Measurements from ENCODE around the gene EZH1.
"Not testable (repeated sequence)": the region's sequence is repeated elsewhere in the genome, so short reads cannot be mapped to it uniquely, and the experiment has no call there.

EZH1 gene

DNA sequence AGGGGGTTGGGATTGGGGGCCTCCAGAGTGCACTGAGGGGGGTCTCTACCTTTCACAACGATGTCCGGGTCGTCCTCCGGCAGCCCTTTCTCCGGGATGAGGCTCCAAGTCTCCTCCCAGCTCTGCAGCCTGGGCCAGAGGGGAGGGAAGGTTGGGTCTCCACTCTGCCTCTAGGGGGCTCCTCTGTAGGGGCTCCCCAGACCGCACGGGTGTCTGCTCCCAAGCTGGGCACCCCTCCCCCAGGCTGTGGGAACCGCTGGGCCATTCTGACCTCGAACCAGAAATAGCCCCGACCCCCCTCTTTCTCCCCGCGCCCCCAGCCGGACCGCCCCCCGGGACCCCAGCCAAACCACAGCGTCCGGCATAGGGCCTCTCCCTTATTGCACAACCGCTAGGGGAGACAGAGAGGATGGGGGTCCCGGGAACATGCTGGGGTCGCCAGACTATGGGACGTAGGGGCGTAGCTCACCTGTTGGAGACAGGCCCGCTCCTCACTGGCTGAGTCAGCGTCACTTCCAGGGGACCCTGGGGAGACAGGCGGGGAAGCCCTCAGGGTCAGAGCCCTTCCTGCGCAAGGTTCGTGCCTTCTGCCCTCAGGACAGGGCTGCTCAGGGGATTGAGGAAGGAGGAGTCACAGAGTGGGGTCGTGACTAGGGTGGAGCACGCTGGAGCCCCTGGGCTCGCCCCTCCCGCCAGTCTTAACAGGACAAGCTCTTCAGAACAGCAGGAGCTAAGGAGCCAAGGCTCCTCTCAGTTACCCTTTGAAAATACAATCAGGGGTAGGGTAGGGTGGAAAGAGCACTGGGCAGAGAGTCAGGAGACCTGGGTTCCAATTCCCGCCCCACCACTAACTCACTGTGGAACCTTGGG is 70.7 kb downstream of the EZH1 start:
- peak overlapping the region; percentile 27; the same call in 1 of the 2 replicates for H3K4me3 ChIP-seq (ENCODE audit: low read depth, low read length)
- H3K36me3 ChIP-seq (ENCODE audit: control insufficient read depth, insufficient read depth, low read length): peaks cover 8% of the 10 kb centered on the region
- no peaks in the 10 kb centered on the region for H3K9me3 ChIP-seq (ENCODE audit: control insufficient read depth, insufficient read depth, low read length)
- H3K27ac ChIP-seq (ENCODE audit: low read depth, low read length): no peak overlapping the region
- H3K9ac ChIP-seq (ENCODE audit: low read depth, low read length): no peak overlapping the region
- H3K4me1 ChIP-seq (ENCODE audit: control insufficient read depth, insufficient read depth, low read length): peaks cover 43% of the 10 kb centered on the region
- peaks cover 52% of the 10 kb centered on the region for H3K27me3 ChIP-seq (ENCODE audit: control insufficient read depth, insufficient read depth, low read length)

DNA sequence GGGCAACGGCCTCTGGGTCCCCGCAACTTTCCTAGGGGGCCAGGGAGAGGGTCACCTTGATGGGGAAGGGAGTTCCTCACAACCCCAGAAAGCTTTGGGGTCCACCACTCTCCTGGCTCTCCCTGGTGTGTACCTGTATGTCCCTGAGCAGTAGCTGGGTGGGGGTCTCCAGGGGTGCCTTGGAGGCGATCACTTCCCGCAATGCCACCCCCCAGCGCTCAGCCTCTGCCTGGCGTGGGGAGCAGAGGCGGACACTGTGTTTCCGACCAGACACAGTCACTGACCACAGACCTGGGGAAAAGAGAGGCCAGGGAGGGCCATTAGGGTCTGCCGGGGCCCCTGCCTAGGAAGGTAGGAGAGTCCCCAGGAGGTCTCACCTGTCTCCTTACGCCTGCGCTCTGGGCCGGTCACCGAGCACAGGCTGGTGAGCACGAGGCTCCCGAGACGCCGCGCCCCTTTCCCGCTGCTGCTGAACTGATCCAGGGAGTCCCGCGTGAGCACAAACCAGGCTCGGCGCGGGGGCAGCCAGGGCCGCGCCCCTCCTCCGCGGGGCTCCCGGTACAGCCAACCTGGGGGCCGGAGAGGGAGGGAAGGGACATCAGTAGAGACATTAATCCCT is 71.5 kb downstream of the EZH1 start:
- no peak overlapping the region for H3K27ac ChIP-seq (ENCODE audit: low read depth, low read length)
- H3K4me3 ChIP-seq (ENCODE audit: low read depth, low read length): peak overlapping the region; percentile 27; the same call in 1 of the 2 replicates
- no peaks in the 10 kb centered on the region for H3K9me3 ChIP-seq (ENCODE audit: control insufficient read depth, insufficient read depth, low read length)
- H3K36me3 ChIP-seq (ENCODE audit: control insufficient read depth, insufficient read depth, low read length): peaks cover 12% of the 10 kb centered on the region
- H3K27me3 ChIP-seq (ENCODE audit: control insufficient read depth, insufficient read depth, low read length): peaks cover 52% of the 10 kb centered on the region
- H3K4me1 ChIP-seq (ENCODE audit: control insufficient read depth, insufficient read depth, low read length): peaks cover 39% of the 10 kb centered on the region
- H3K9ac ChIP-seq (ENCODE audit: low read depth, low read length): no peak overlapping the region

GRCh38 chr17:42672038-42672437 is 72.8 kb downstream of the EZH1 start:
- no peaks in the 10 kb centered on the region for H3K9me3 ChIP-seq (ENCODE audit: control insufficient read depth, insufficient read depth, low read length)
- peaks cover 23% of the 10 kb centered on the region for H3K36me3 ChIP-seq (ENCODE audit: control insufficient read depth, insufficient read depth, low read length)
- H3K9ac ChIP-seq (ENCODE audit: low read depth, low read length): no peak overlapping the region
- H3K4me1 ChIP-seq (ENCODE audit: control insufficient read depth, insufficient read depth, low read length): peaks cover 43% of the 10 kb centered on the region
- no peak overlapping the region for H3K27ac ChIP-seq (ENCODE audit: low read depth, low read length)
- H3K27me3 ChIP-seq (ENCODE audit: control insufficient read depth, insufficient read depth, low read length): peaks cover 52% of the 10 kb centered on the region
- H3K4me3 ChIP-seq (ENCODE audit: low read depth, low read length): peak overlapping the region; percentile 62

DNA sequence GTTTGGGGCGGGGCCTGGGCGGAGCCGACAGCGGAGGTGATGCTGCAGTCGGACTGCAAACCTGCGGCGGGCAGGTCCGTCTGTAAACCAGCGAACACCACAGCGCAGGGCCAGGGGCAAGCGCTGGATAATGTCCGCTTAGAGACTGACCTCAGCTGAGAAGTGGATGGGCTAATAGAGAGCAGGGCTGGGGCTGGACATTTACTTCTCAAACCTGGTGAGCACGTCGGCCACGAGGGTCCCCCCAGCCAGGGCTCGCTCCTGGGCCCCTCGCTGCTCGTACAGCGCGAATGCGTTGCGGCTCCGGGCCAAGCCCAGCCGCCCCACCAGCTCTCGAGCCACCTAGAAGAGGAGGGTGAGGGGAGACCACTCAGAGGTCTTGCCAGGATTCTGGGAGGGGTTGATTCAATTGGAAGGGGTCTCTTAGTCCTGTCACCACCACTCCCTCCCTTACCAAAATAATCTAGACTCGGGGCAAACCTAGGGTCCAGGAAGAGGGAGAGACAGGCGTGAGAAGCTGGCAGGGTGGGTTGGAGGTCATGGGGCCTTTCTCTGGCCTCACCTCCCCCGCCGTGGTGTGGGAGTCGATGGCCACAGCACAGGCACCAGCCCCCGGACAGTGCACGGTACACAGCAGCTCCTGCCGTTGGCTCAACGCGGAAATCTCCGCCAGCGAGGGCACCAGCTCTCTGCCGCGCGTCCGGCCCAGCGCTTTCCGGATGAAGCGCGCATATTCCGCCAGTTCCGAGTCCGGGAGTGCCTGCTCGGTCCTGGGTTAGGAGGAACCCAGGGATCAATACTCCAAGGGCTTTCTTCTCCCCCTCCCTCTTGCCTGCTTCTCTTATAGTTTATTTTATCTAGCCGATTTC is 73.8 kb downstream of the EZH1 start:
- H3K4me1 ChIP-seq (ENCODE audit: control insufficient read depth, insufficient read depth, low read length): peaks cover 43% of the 10 kb centered on the region
- H3K9me3 ChIP-seq (ENCODE audit: control insufficient read depth, insufficient read depth, low read length): no peaks in the 10 kb centered on the region
- peaks cover 50% of the 10 kb centered on the region for H3K27me3 ChIP-seq (ENCODE audit: control insufficient read depth, insufficient read depth, low read length)
- no peak overlapping the region for H3K9ac ChIP-seq (ENCODE audit: low read depth, low read length)
- H3K4me3 ChIP-seq (ENCODE audit: low read depth, low read length): peak overlapping the region; percentile 62
- no peak overlapping the region for H3K27ac ChIP-seq (ENCODE audit: low read depth, low read length)
- H3K36me3 ChIP-seq (ENCODE audit: control insufficient read depth, insufficient read depth, low read length): peaks cover 33% of the 10 kb centered on the region

- Histone ChIP-seq H3K27ac (ENCODE audit: low read depth, low read length) (peak overlapping the region; percentile 66), H3K27me3 (ENCODE audit: control insufficient read depth, insufficient read depth, low read length) (peaks cover 42% of the 10 kb centered on the region), H3K9me3 (ENCODE audit: control insufficient read depth, insufficient read depth, low read length) (no peaks in the 10 kb centered on the region), H3K36me3 (ENCODE audit: control insufficient read depth, insufficient read depth, low read length) (peaks cover 41% of the 10 kb centered on the region), H3K4me1 (ENCODE audit: control insufficient read depth, insufficient read depth, low read length) (peaks cover 42% of the 10 kb centered on the region), H3K4me3 (ENCODE audit: low read depth, low read length) (peak overlapping the region; percentile 62), H3K9ac (ENCODE audit: low read depth, low read length) (0 out of 2 replicates have a peak overlapping the region, but pooled peaks have one; percentile 10)
Measured at GRCh38 chr17:42669977-42670788, 74.7 kb downstream of the EZH1 start.

DNA sequence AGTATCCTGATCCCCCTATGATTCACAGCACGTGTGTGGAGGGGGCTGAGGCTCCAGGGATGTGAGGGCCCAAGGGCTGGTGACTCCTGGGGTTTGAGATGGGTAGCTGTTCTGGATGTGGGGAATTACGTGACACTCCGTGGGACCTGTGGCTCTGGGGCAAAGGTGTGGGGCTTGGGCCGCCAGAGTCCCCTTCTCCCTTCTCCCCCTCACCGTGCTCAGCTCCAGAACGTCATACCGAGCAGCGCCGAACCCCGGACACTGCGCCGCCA is 75.2 kb downstream of the EZH1 start:
- Histone ChIP-seq H3K27ac (ENCODE audit: low read depth, low read length) (peak overlapping the region; percentile 59), H3K4me3 (ENCODE audit: low read depth, low read length) (peak overlapping the region; percentile 52), H3K4me1 (ENCODE audit: control insufficient read depth, insufficient read depth, low read length) (peaks cover 38% of the 10 kb centered on the region), H3K36me3 (ENCODE audit: control insufficient read depth, insufficient read depth, low read length) (peaks cover 41% of the 10 kb centered on the region), H3K27me3 (ENCODE audit: control insufficient read depth, insufficient read depth, low read length) (peaks cover 38% of the 10 kb centered on the region), H3K9ac (ENCODE audit: low read depth, low read length) (0 out of 2 replicates have a peak overlapping the region, but pooled peaks have one; percentile 10), H3K9me3 (ENCODE audit: control insufficient read depth, insufficient read depth, low read length) (no peaks in the 10 kb centered on the region)

GRCh38 chr17:42667088-42667951 is 77.5 kb downstream of the EZH1 start:
- Histone ChIP-seq H3K9me3 (ENCODE audit: control insufficient read depth, insufficient read depth, low read length) (no peaks in the 10 kb centered on the region), H3K9ac (ENCODE audit: low read depth, low read length) (no peak overlapping the region), H3K27me3 (ENCODE audit: control insufficient read depth, insufficient read depth, low read length) (peaks cover 17% of the 10 kb centered on the region), H3K4me1 (ENCODE audit: control insufficient read depth, insufficient read depth, low read length) (peaks cover 18% of the 10 kb centered on the region), H3K27ac (ENCODE audit: low read depth, low read length) (no peak overlapping the region), H3K4me3 (ENCODE audit: low read depth, low read length) (no peak overlapping the region), H3K36me3 (ENCODE audit: control insufficient read depth, insufficient read depth, low read length) (peaks cover 55% of the 10 kb centered on the region)

- not testable (repeated sequence) for H3K27ac ChIP-seq (ENCODE audit: low read depth, low read length)
Measured at GRCh38 chr17:42666126-42666525, 78.7 kb downstream of the EZH1 start.

GRCh38 chr17:42665581-42666001 is 79.2 kb downstream of the EZH1 start:
- H3K9me3 ChIP-seq (ENCODE audit: control insufficient read depth, insufficient read depth, low read length): no peaks in the 10 kb centered on the region
- H3K27ac ChIP-seq (ENCODE audit: low read depth, low read length): no peak overlapping the region
- no peak overlapping the region for H3K9ac ChIP-seq (ENCODE audit: low read depth, low read length)
- peaks cover 6% of the 10 kb centered on the region for H3K4me1 ChIP-seq (ENCODE audit: control insufficient read depth, insufficient read depth, low read length)
- peaks cover 71% of the 10 kb centered on the region for H3K36me3 ChIP-seq (ENCODE audit: control insufficient read depth, insufficient read depth, low read length)
- no peak overlapping the region for H3K4me3 ChIP-seq (ENCODE audit: low read depth, low read length)
- no peaks in the 10 kb centered on the region for H3K27me3 ChIP-seq (ENCODE audit: control insufficient read depth, insufficient read depth, low read length)

More at GRCh38 chr17:42666126-42666525, 78.7 kb downstream of the EZH1 start:
- H3K36me3 ChIP-seq (ENCODE audit: control insufficient read depth, insufficient read depth, low read length): peaks cover 66% of the 10 kb centered on the region
- not testable (repeated sequence) for H3K4me1 ChIP-seq (ENCODE audit: control insufficient read depth, insufficient read depth, low read length); H3K27me3 ChIP-seq (ENCODE audit: control insufficient read depth, insufficient read depth, low read length); H3K9me3 ChIP-seq (ENCODE audit: control insufficient read depth, insufficient read depth, low read length); H3K9ac ChIP-seq (ENCODE audit: low read depth, low read length); H3K4me3 ChIP-seq (ENCODE audit: low read depth, low read length)
